HG03439 (cell line): ENCODE data around the gene DBX1.
A peak's percentile ranks its signal among the peaks of the same experiment; 100 is the strongest.
"Not testable (repeated sequence)": the region's sequence is repeated elsewhere in the genome, so short reads cannot be mapped to it uniquely, and the experiment has no call there.

ENCODE experiments used
- ATAC-seq: cut with Tn5 transposase; IDR thresholded peaks from one replicate; pipeline ENCODE4 v1.9.1; 2021; ENCODE audit warnings: mild to moderate bottlenecking, moderate library complexity; ENCODE audit not compliant: unreplicated experiment

Gene DBX1, protein sequence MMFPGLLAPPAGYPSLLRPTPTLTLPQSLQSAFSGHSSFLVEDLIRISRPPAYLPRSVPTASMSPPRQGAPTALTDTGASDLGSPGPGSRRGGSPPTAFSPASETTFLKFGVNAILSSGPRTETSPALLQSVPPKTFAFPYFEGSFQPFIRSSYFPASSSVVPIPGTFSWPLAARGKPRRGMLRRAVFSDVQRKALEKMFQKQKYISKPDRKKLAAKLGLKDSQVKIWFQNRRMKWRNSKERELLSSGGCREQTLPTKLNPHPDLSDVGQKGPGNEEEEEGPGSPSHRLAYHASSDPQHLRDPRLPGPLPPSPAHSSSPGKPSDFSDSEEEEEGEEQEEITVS

DNA sequence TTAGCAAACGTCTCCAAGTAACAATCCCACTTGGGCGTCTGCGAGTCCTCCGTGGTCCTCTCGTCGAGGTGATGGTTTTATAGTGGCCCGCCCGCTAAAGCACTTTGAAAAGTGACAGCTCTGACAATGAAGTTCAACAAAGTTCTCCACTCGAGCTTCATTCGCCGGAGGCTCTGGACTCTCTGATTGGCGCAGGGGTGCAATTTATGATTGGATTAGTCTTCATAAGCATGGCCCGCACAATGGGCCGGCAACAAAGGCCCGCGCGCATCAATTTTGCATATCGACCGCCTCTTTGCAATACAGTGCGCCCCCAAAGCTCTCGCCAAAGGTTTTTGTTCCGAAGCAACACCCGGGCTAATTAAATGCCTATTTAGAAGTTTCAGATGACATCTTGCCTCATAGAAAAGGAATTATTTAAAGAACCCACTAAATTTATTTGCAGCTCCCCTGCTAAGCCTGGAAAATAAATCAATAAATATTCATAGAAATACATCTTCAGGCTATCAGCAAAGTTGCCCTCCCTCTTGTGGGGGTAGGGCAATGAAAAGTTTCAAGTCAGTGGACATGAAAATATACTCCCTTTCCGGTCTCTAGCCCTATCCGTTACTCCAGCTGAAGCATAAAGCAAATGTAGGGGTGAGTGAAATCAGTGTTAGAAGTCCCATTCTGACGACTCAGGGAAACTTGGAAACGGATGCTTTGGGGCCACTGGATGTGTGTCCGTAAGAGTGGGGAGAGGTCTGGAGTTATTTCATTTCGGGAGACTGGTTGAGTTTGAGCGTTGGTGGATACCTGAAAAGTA, at the start of gene DBX1:
Gene DBX1 (minus strand): TSS at position 51 of the 805 bp plus-strand sequence. CDS start 151 bp downstream, outside the sequence.
- ATAC-seq = no peak

DNA sequence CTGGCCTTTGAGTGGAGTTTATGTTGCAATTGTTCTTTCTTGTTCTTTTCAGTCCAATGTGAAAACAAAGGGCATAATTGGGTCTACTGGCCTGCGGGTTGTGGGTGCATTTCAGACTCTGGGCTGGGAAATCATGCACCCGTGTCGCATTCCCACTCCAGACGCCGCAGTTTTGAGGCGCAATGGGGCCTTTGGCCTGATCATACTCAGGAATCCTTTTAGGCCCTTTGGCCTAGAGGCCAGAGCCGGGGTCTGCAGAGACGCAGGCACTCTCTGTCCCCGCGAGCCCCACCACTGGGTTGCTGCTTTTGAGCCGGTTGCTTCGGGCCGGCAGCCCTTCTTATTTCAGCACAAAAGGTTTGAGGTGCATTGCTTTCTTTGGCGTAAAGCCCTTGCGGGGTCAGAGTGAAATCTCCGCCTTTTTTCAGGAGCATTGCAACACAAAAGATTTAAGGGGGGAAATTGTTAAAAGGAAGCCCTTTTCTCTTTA, 48.4 kb upstream of the DBX1 start:
- no peak for ATAC-seq

DNA sequence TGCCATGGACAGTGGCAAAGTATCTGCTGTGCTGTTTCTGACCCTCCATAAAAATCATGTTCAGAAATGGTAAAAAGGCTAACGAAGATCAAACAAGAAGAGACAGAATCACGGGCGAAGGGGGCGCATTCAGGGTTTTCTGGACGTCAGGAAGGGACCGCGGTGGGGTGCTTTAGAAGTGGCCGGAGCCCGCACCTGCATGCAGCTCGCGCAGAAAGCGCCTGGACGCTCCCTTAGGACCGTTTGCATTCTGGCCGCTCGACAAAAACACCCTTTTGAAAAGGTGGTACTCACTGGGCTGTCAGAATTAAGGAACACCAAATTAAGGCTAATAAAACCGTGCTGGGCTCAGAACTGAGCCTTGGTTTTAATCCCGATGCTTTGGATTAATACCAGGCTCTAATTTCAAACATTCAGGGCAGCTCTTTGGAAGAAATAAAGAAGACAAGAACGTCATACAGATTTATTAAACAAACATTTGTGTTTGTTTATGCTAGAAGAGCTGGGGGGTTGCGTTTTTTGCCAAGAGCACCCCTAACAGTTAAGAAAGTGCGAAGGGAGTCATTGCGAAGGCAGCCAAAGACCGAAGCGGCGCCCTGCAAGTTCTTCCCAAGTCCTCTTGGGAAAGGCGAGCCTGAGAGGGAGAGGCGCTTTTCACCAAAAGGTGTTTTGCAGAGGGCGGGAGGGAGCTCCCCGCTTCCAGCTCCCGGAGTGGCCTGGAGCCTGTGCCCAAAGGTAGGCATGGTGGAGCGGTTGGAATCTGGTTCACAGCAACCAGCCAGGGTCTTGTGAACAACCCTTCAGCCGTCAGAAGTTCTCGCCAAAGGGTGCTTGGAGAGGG, 47.7 kb upstream of the DBX1 start:
- ATAC-seq = no peak

DNA sequence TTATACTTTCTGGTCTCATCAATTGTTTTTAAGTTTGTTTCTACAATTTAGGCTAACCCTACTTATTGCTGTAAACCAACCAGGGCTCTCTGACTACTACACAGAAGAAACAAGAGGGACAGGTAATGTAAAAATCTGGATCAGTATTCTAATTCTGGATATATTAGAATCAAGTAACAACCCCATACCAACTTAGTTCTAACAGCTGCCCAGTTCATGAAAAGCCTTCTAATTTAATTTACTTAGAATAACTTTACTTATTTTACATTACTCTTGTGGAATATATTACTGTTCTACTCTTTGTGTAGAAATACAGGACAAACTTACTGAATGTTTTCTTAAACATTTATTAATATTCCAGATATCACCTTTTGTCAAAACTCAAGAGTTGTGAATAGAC, 45.5 kb upstream of the DBX1 start:
- ATAC-seq = no peak

DNA sequence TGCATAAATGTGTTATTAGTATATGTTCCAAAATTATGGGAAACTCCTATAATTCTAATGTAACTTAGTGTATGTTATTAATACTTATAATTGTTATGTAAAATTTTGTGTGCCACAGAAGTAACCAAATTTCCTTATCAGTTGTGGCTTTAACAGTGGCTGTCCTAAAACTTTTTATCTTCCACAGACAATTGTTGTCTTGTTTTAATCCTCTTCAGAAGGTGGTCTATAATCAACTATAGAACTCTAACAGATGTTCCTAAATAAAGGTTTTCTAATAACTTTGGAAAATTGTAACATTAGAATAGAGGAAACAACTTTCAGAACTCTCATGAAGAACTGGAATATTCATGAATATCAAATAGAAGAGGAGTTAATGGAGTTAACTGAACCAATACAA, 44.4 kb upstream of the DBX1 start:
- no peak for ATAC-seq

DNA sequence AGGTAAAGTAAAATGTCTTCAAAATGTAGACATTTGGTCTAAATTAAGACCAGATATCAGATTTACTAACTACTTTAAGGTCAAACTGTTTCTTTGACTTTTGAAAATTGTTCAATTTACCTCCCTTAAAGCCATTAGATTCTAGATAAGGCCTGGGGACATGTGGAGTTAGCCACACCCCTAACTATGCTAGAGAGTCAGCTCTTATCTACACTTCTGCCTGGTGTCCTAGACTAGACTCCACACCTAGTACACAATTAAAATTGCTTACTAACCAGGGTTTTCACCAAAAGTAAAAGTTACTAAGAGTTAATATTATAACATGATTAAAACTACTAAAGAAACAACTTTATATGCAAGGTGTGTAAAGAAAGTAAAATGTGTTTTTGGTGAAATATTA, 43.6 kb upstream of the DBX1 start:
- no peak for ATAC-seq

DNA sequence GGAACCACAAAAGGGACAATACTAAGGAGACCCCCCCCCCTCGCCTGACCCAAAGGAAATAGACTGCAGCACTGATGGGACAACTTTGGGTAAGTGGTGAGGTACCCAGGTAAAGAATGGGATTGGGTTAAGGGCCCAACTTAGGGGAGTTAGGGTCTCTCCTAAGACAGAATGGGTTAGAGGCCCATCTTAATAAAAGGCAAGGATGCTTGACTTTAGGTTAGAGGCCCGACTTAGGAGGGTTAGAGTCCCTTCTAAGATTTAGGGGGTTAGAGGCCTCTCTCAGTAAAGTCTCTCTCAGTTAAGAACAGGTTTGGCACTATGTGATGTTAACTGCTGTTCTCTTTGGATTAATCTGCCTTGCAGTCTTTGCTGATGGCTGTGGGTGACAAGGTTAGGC, 41.0 kb upstream of the DBX1 start:
- no peak for ATAC-seq

DNA sequence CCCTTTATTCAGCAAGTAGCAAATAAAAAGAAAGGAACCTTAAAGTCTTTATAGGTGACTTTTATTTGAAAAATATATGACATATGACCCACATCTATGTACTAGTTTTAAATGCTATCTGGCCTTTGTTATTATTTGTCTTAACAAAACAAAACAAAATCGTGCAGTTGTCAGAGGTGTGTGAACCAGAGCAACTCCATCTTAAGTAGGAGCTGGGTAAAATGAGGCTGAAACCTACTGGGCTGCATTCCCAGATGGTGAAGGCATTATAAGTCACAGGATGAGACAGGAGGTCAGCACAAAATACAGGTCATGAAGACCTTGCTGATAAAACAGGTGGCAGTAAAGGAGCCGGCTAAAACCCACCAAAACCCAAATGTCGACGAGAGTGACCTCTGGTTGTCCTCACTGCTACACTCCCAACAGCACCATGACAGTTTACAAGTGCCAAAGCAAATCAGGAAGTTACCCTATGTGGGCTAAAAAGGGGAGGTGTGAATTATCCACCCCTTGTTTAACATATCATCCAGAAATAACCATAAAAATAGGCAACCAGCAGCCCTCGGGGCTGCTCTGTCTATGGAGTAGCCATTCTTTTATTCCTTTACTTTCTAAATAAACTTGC, 40.2 kb upstream of the DBX1 start:
- not testable (repeated sequence) for ATAC-seq

DNA sequence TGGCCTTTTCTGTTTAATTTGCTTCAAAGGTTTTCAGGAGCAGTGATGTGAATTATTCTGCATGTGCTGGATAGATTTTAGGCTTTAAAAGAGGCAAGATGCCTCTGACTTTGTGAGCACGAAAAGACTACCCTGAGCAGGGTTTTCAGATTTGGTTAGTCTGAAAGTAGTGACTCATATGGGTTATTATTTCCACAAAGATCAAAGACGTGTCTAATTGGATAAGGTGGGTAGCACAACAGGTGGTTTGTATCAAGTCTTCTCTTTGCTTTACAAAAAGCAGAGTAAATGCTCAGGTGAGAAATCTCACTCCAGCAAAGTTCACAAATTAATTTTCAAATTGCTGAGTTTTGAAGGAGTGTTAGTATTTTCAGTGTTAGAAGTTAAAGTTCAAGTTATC, 37.6 kb upstream of the DBX1 start:
- peak; percentile 78 for ATAC-seq

DNA sequence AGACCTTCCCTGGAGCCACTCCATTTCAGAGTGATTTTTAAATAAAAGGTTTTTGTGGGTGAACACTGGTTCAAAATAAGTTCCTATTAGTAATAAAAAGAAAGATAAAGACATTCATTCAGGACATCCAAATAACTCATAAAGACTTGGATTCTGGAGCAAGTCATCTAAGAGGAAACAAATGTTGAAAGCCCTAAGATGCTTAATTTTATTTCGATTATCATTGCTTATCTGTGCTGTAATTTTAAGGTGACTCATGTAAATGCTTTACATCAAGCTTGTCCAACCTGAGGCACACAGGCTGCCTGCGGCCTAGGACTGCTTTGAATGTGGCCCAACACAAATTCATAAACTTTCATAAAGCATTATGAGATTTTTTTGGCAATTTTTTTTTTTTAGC, 34.2 kb upstream of the DBX1 start:
- ATAC-seq = no peak

DNA sequence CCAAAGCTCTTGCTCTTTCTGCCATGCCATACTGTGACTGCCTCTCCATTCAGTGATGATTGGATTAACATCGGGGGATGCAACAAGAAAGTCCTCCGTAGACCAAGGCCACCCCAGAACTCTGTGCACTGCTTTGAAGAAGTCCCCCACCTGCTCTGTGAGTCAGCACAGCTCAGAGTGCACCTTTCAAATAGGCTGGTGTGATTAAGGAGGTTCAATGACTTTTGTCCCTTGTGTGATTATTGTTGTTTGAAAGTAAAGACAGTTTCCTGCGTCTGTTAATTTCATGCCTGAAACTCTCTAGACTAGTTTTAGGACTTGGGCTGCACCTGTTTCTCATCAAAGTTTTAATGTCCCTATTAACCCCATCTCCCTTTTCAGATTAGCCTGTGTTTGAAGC, 33.0 kb upstream of the DBX1 start:
- ATAC-seq = no peak

DNA sequence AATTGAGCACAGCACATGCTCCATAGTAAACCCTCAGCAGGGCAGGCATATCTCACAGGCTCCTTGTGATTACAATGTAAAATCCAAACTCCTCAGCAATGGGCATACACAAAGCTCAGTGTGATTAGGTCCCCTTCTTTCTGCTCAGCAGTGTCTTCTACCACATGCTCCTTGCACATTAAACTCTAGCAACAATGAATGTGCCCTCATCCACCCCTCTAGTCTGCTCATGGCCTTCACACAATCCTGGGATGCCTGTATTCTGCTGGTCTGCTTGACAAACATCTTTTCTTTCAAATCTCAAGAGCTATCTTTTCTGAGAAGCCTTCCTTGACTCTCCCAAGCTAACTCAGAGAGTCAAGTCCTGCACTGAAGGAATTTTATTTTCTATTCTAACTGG, 32.4 kb upstream of the DBX1 start:
- no peak for ATAC-seq

DNA sequence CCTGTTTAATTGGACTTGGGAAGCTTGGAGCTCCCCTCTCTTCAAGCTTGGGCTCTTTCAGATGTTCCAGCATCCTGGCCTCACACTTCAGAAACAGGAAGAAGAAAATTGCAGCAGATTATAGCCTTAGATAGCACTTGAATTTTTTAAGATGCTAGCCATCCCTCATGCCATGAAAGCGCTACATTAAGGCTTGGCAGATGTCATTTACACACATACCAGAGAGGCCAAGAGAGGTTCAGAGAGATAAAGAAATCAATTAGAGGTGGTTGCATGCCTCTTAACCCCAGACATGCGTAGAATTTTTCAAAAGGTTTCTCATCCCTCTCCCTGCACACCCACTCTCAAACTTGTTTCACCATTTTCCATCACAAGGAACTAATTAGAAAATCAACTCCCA, 31.9 kb upstream of the DBX1 start:
- ATAC-seq = no peak

DNA sequence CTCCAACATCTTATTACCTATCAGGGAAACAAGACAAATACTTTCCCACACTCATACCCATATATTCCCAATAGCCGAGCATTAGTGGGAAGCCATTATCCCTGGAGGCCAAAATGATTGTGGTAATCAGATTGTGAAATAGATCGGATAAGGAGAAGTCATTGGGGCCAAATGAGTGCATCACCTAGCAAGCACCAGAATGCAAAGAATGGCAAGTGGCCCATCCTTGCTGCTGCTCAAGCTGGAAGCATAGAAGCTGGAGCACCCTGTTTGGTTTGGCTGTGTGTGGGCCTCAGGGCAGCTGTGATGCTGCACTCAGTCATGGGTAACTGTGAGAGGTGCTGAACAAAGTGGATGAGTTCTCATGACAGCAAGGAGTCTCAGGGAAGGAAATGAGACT, 18.7 kb upstream of the DBX1 start:
- no peak for ATAC-seq

DNA sequence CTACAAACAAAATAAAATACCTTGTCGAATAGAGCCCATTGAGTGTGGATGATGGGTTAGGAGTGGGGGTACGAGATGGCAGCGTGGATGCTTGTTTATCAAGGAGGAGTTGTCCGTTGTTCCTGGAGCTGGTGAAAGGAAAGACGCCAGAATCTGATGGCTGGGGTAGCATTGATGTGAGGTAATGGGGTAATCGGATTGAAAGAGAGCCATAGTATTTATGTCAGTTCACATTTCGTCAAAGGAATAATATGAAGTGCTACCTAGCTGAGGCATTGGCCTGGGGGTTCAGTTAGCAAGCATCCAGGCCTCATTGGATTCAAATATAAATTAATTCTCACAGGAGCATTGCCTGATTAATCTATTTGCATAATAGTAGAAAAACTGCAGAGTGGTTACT, 16.9 kb upstream of the DBX1 start:
- ATAC-seq = no peak

DNA sequence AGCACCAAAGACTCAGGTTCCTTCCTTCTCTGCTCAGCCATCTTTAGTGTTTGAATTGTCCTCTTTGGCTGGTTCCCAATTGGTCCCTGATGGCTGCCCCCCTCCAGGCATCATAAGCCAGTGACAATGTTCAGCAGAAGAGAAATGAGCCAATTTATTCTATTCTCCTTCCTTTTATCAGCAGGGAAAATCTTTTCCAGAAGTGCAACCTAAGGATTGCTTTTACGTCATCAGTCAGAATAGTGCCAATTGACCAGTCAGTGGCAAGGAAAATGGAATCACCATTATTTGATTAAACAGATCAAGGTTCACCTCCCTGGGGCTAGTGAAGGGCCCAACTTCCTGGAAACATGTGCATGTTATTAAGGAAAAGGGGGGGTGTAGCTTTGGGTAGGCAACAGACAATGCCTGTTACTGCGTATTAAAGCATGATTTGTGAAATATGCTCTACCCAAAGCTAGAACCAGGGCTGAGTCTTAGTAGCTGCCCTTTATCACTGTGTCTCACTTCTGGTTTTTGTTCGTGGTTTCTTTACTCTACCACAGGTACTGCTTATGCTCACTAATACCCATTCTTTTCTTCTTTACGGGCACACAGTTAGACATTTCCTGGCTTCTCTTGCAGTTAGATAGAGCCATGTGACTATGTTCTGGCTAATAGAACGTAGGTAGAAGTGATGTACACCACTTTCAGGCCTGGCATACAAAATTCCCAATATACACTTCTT, 12.6 kb upstream of the DBX1 start:
- no peak for ATAC-seq

DNA sequence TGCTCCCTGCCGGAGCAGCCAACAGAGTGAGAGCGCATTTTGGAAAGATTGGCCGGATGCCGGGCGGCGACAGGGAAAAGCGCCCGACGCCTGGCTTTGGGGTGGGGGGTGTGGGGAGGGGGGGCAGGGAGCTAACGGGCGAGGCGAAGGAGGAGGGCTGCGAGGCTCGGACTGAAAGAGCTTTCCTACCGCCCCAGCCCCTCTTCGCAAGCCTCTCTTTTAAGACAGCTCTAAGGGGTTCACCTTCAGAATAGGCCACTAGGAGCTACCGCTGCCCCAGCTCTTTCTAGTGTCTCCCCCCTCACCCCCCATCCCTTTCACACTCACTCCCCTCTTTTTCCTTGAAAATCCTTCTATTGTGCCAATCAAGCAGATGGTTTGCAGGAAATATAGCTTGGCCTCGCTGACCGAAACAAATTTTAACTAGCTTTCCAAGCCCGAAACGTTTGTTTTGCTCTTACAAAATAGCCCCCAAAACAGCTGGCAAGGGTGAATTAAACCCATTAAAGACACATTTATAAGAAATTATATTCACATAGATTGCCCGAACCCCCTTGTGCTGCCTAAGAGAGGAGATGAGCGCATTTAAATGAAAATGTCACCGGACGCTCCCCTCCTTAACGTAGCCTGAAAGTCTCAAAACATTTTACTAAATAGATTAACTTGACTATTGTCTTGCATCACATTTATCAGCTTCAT, 3.7 kb upstream of the DBX1 start:
- no peak for ATAC-seq

DNA sequence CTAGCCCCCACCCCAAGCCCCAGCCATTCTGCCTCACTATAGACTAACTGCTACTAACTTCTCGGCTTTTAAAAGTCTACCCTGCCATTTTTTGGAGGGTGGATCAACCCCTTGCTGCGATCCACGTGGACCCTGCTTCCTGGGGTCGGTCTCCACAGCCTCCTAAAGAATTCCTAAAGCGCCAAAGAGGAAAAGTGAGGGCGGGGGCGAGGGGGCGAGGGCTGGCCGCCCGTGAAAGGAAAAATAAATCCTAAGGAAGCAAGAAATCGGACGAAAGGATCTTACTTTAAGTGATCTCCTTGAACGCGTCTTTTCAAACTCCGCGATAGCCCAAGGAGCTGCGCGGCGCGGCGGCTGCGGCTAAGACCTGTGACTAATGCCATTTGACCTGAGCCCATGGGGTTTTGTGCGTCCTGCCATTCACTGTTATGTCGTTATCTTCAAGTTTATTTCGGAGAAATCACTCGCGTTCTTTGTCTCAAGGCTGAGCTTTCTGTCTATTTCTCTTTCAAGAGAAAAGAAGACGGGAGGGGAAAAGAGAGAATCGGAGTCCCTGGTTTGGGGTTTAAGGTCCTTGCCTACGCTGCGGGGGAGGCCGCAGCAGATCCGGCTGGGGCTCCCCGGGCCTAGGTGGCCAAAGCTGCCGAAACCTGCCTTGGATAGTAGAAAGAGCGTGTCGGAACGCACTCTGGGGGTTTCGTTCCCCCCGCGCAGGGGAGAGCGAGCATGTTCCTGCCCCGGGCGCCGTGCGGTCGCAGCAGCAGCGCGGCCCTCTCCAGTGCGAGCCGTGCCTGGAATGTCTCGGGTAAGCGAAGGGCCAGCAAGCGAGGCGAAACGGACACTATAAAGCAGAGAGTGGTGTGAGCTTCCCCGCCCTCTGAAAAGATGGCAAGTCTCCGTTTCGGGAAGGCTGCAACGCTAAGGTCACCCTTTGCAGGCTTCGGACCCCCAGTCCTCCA, 2.8 kb upstream of the DBX1 start:
- no peak for ATAC-seq
